KMS-11 (cell line): Measurements from ENCODE around the gene CLUH.

Source experiments
- H2AFZ ChIP-seq: fragments of 200-600 bp; sonication (generic); 2 replicates; pipeline ENCODE4 v1.6.1; 2016; ENCODE audit warnings: antibody characterized with exemption, mixed run types, low read depth
- H3K27ac ChIP-seq: fragments of 200-600 bp; sonication (generic); 2 replicates; pipeline ENCODE4 v1.6.1; 2016; ENCODE audit warnings: mild to moderate bottlenecking, mixed run types
- H3K27me3 ChIP-seq: fragments of 200-600 bp; sonication (generic); 2 replicates; pipeline ENCODE4 v1.6.1; 2017; ENCODE audit warnings: mild to moderate bottlenecking, low read depth, mixed run types, moderate library complexity; ENCODE audit not compliant: insufficient read depth
- H3K36me3 ChIP-seq: fragments of 200-600 bp; sonication (generic); 2 replicates; pipeline ENCODE4 v1.6.1; 2017; ENCODE audit warnings: mild to moderate bottlenecking, mixed run types; ENCODE audit not compliant: insufficient read depth
- H3K4me1 ChIP-seq: fragments of 200-600 bp; sonication (generic); 2 replicates; pipeline ENCODE4 v1.6.1; 2016; ENCODE audit warnings: mild to moderate bottlenecking, low read depth, mixed run types; ENCODE audit not compliant: poor library complexity, severe bottlenecking
- H3K4me2 ChIP-seq: fragments of 200-600 bp; sonication (generic); 2 replicates; pipeline ENCODE4 v1.7.0; 2016; ENCODE audit warnings: mild to moderate bottlenecking, mixed run types
- H3K4me3 ChIP-seq: fragments of 200-600 bp; sonication (generic); IDR thresholded peaks from 2 replicates; pipeline ENCODE4 v1.6.1; 2017; ENCODE audit warnings: low read depth, low read length, mixed read lengths; ENCODE audit not compliant: insufficient read depth
- H3K79me2 ChIP-seq: fragments of 200-600 bp; sonication (generic); 2 replicates; pipeline ENCODE4 v1.6.1; 2016; ENCODE audit warnings: low read depth, mixed run types; ENCODE audit not compliant: insufficient read depth
- H3K9ac ChIP-seq: fragments of 200-600 bp; sonication (generic); 2 replicates; pipeline ENCODE4 v1.6.1; 2016; ENCODE audit warnings: mild to moderate bottlenecking, mixed run types
- H4K20me1 ChIP-seq: fragments of 200-600 bp; sonication (generic); 2 replicates; pipeline ENCODE4 v1.6.1; 2016; ENCODE audit warnings: mild to moderate bottlenecking, mixed run types; ENCODE audit not compliant: insufficient read depth
- CTCF ChIP-seq: fragments of 200-600 bp; sonication (generic); conservative IDR thresholded peaks from 2 replicates; pipeline ENCODE4 v1.6.1; 2017; ENCODE audit warnings: low read depth, mild to moderate bottlenecking, antibody characterized with exemption, low read length, moderate library complexity, mixed read lengths

The CLUH gene

GRCh38 chr17:2644971-2645370, 66.6 kb downstream of the CLUH start:
- Histone ChIP-seq H3K4me3 (no peak overlapping the region), H3K4me1 (no peaks in the 10 kb centered on the region), H2AFZ (no peak overlapping the region), H4K20me1 (no peaks in the 10 kb centered on the region), H3K9ac (no peak overlapping the region), H3K27me3 (no peaks in the 10 kb centered on the region), H3K36me3 (no peaks in the 10 kb centered on the region), H3K4me2 (no peak overlapping the region), H3K27ac (no peak overlapping the region), H3K79me2 (peaks cover 15% of the 10 kb centered on the region; the same call in 1 of the 2 replicates)
- no peak for TF ChIP-seq CTCF
